NCI-H226 (cell line): ENCODE results near the gene PARP2.

Experiments used
- DNase-seq: peaks from one replicate; pipeline ENCODE4 v3.0.0-alpha.2; 2015

PARP2 gene

GRCh38 chr14:20403521-20403920, 60.1 kb downstream of the PARP2 start:
- DNase-seq = no peak
